GM12878 (cell line): ENCODE measurements around the gene COL27A1. TPM values are rescaled to one million over a fixed set of nuclear protein-coding genes. Genes with fewer than 3 reads are reported as not detected.

ENCODE experiments used
- ATAC-seq: fragments of 200-7000 bp; cut with Tn5 transposase; 3 replicates; pipeline ENCODE4 v1.9.1; 2020; ENCODE audit warnings: mild to moderate bottlenecking, moderate library complexity
- BruUV-seq: library from RNA; stranded (reverse); fragments of 400-500 nt; replicated peaks from 2 replicates; lab custom pipeline; 2021; lab: Mats Ljungman, UMichigan
- CTCF ChIA-PET: fragments of 300-600 bp; sonication (Branson Sonifier 250); formaldehyde crosslinking; extraction: SDS; loops from one replicate; lab custom pipeline; 2021; ENCODE audit warnings: inconsistent platforms; lab: Yijun Ruan, JAX
- POLR2A ChIA-PET: fragments of 350-600 bp; formaldehyde crosslinking; extraction: SDS; loops from one replicate; lab custom pipeline; 2021; ENCODE audit warnings: inconsistent platforms; lab: Charles Lee
- RAD21 ChIA-PET: fragments of 300-600 bp; sonication (Branson Sonifier 250); formaldehyde crosslinking; loops from one replicate; lab custom pipeline; 2023; ENCODE audit warnings: antibody characterized with exemption; ENCODE audit not compliant: unreplicated experiment; lab: Charles Lee
- SMC1A ChIA-PET: fragments of 300-600 bp; sonication (Branson Sonifier 250); formaldehyde crosslinking; loops from one replicate; lab custom pipeline; 2023; ENCODE audit not compliant: unreplicated experiment, uncharacterized antibody; lab: Charles Lee
- DNase-seq: peaks from one replicate; pipeline ENCODE4 v3.0.0-alpha.2; 2011; ENCODE audit warnings: low read depth, low spot score
- FAIRE-seq: peaks from 3 replicates; lab custom pipeline; 2011; peaks lifted over from hg19 to GRCh38; lab: Jason Lieb, UNC
- H2AFZ ChIP-seq: 2 replicates; pipeline ENCODE4 v1.6.0; 2011; ENCODE audit warnings: low read depth, low read length, control low read depth; ENCODE audit not compliant: control insufficient read depth
- H3K27ac ChIP-seq: 2 replicates; pipeline ENCODE4 v1.5.1; 2011; ENCODE audit warnings: control low read depth; ENCODE audit not compliant: control insufficient read depth, insufficient read depth
- H3K27me3 ChIP-seq, 2 experiments: replicated peaks in 1 of 2; 2 replicates each; pipeline versions ENCODE4 v1.6.0 to v1.6.1; 2011; ENCODE audit warnings: low read length in 1 of 2; ENCODE audit not compliant: control insufficient read depth in 2 of 2, insufficient read depth in 2 of 2
- H3K36me3 ChIP-seq, 2 experiments: 2 replicates each; pipeline ENCODE4 v1.5.1; 2011; ENCODE audit warnings: low read length in 1 of 2; ENCODE audit not compliant: control insufficient read depth in 2 of 2, insufficient read depth in 2 of 2
- H3K4me1 ChIP-seq: 2 replicates; pipeline ENCODE4 v1.6.1; 2011; ENCODE audit warnings: mild to moderate bottlenecking, low read length, moderate library complexity, mixed read lengths; ENCODE audit not compliant: control insufficient read depth, insufficient read depth
- H3K4me2 ChIP-seq: 2 replicates; pipeline ENCODE4 v1.6.0; 2011; ENCODE audit warnings: control low read depth; ENCODE audit not compliant: control insufficient read depth, insufficient read depth
- H3K4me3 ChIP-seq: fragments of 200-600 bp; sonication (generic); 2 replicates; pipeline ENCODE4 v1.5.1; 2016
- H3K79me2 ChIP-seq: 2 replicates; pipeline ENCODE4 v1.6.0; 2011; ENCODE audit warnings: low read length; ENCODE audit not compliant: control insufficient read depth, insufficient read depth
- H3K9ac ChIP-seq: 2 replicates; pipeline ENCODE4 v1.8.0; 2011; ENCODE audit warnings: low read length, control low read depth, mixed read lengths; ENCODE audit not compliant: control insufficient read depth, insufficient read depth
- H3K9me3 ChIP-seq: replicated peaks from 3 replicates; pipeline ENCODE4 v1.5.1; 2011; ENCODE audit warnings: mild to moderate bottlenecking, low read length; ENCODE audit not compliant: control insufficient read depth, insufficient read depth
- H4K20me1 ChIP-seq: 2 replicates; pipeline ENCODE4 v1.6.0; 2011; ENCODE audit not compliant: control insufficient read depth, insufficient read depth
- MTA2 ChIP-seq: fragments of 450-650 bp; IDR thresholded peaks from 2 replicates; pipeline ENCODE4 v1.6.1; 2016; ENCODE audit warnings: low read depth, mild to moderate bottlenecking, moderate library complexity
- MXI1 ChIP-seq: fragments of 150-350 bp; IDR thresholded peaks from 2 replicates; pipeline ENCODE4 v1.6.1; 2011; ENCODE audit warnings: low read depth, mild to moderate bottlenecking, inconsistent platforms, low read length, improper control_type of control experiment
- NFIC ChIP-seq: IDR thresholded peaks from 2 replicates; pipeline ENCODE4 v1.6.1; 2012; ENCODE audit warnings: low read depth, mild to moderate bottlenecking, inconsistent platforms, low read length, moderate library complexity
- PAX5 ChIP-seq: IDR thresholded peaks from 2 replicates; pipeline ENCODE4 v1.6.1; 2011; ENCODE audit warnings: low read depth, low read length, borderline replicate concordance
- SMAD1 ChIP-seq: fragments of 450-650 bp; IDR thresholded peaks from 2 replicates; pipeline ENCODE4 v1.6.1; 2018; ENCODE audit warnings: mild to moderate bottlenecking, low read depth; ENCODE audit not compliant: partially characterized antibody
- SMAD5 ChIP-seq: IDR thresholded peaks from 2 replicates; pipeline ENCODE4 v1.6.1; 2016; ENCODE audit warnings: antibody characterized with exemption, low read depth
- SMARCA5 ChIP-seq: fragments of 450-650 bp; IDR thresholded peaks from 2 replicates; pipeline ENCODE4 v1.6.1; 2017; ENCODE audit warnings: mild to moderate bottlenecking
- WGBS: methylation state at CpG from one replicate; pipeline ENCODE4 v1.1.6; 2016; ENCODE audit warnings: low lambda C conversion rate; ENCODE audit not compliant: insufficient replicate concordance, insufficient coverage; ENCODE audit errors: missing lambda C conversion rate; 5-methylcytosine and 5-hydroxymethylcytosine counted together
- in situ Hi-C: fragments of 300-500 bp; cut with MboI; formaldehyde crosslinking; loops from 9 replicates; pipeline ENCODE4 v1.14.3; 2018; ENCODE audit warnings: mixed read lengths
- intact Hi-C: fragments of 100-400 bp; cut with micrococcal nuclease; formaldehyde crosslinking; loops from one replicate; pipeline ENCODE4 v1.14.2; 2022; ENCODE audit not compliant: unreplicated experiment
- polyA plus RNA-seq, 11 experiments: library from polyadenylated mRNA; depleted of rRNA in 4 of 11; unstranded in 6 of 11; stranded (reverse) in 5 of 11; fragments of >200 nt; fragmentation: Nextera tagmentation in 4 of 11; fragmentation: Illumina TruSeq in 1 of 11; extraction: Ambion mirVana in 4 of 11; extraction: Trizol in 1 of 11; gene quantifications; 1 replicate in 1 of 11; 2 replicates in 10 of 11; pipeline versions ENCODE4 v1.2.1 to v1.2.3, GENCODE V29; 2011 to 2016; ENCODE audit warnings: inconsistent platforms in 2 of 11, missing spikeins in 2 of 11, low read depth in 1 of 11
- total RNA-seq, 4 experiments: library from RNA; depleted of rRNA in 3 of 4; stranded (reverse); fragments of >200 nt in 3 of 4; fragmentation: Illumina TruSeq in 1 of 4; extraction: Trizol in 1 of 4; gene quantifications; 2 replicates each; pipeline versions ENCODE4 v1.2.1 to v1.2.3, GENCODE V29; 2013 to 2021
- TF ChIP-seq, protein P1 (sequence below): fragments of 450-650 bp; IDR thresholded peaks from 2 replicates; pipeline ENCODE4 v1.6.1; 2017; ENCODE audit warnings: antibody characterized with exemption, mild to moderate bottlenecking, moderate library complexity
- TF ChIP-seq, protein P2 (sequence below): fragments of 450-650 bp; IDR thresholded peaks from 2 replicates; pipeline ENCODE4 v1.6.1; 2017; ENCODE audit warnings: mild to moderate bottlenecking, moderate library complexity
- TF ChIP-seq, protein P3 (sequence below), 3 experiments: IDR thresholded peaks in 2 of 3; conservative IDR thresholded peaks in 1 of 3; 2 replicates each; pipeline ENCODE4 v1.5.1; 2011; ENCODE audit warnings: low read depth in 3 of 3, low read length in 3 of 3, mild to moderate bottlenecking in 3 of 3, control low read depth in 2 of 3, moderate library complexity in 2 of 3, inconsistent platforms in 1 of 3, mixed read lengths in 1 of 3; ENCODE audit not compliant: control insufficient read depth in 2 of 3, insufficient read depth in 1 of 3; ENCODE audit errors: extremely low read depth in 1 of 3

Gene COL27A1
- total and polyA plus RNA-seq, 10 of the 15 experiments (the other 5 are each of a cell fraction or from before 2014, with no cell fraction given) = 0.10 TPM; not detected in 9

DNA sequence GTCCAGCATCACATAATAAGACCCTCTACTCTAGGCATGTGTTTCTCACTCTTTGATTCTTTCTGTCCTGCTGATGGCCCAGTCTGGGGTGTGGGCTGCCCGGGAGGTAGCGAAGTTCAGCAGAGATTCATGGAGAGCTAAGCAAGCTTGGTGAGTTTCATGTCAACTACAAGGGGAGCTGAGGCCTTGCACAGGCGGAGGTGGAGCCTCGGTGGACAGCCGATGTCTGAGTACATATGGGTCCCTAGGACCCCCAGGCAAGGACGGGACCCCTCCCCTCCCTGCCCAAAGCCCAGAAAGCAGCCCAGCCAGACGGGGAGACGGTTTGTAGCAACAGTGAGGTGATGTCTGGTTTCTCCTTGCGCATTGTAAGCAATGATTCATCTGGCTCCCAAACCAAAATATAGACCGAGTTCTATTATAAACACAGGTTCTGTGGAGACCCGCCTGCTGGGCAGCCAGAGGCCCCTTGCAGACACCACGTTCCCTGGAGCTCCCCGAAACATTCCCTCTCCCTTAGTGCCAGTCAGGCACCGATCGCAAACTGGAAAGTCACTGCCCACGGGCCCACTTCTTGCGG lies 45.5 kb downstream of the COL27A1 start:
- Histone ChIP-seq H4K20me1 (no peaks in the 10 kb centered on the region), H3K36me3 (no peaks in the 10 kb centered on the region), H3K9ac (no peak overlapping the region), H3K4me3 (no peak overlapping the region), H3K9me3 (no peaks in the 10 kb centered on the region), H3K27ac (no peak overlapping the region), H2AFZ (no peak overlapping the region), H3K4me2 (no peak overlapping the region), H3K79me2 (no peaks in the 10 kb centered on the region), H3K4me1 (no peaks in the 10 kb centered on the region), H3K27me3 (peaks cover 0 to 3% of the 10 kb centered on the region in 2 experiments; a peak in 3 of 4 replicates)
- no peak for DNase-seq
- WGBS = 25% methylated on average over 17 of the region's 17 CpGs
- no TSS peak for BruUV-seq
- CTCF ChIA-PET = no interaction called here
- TF ChIP-seq, protein P1, sequence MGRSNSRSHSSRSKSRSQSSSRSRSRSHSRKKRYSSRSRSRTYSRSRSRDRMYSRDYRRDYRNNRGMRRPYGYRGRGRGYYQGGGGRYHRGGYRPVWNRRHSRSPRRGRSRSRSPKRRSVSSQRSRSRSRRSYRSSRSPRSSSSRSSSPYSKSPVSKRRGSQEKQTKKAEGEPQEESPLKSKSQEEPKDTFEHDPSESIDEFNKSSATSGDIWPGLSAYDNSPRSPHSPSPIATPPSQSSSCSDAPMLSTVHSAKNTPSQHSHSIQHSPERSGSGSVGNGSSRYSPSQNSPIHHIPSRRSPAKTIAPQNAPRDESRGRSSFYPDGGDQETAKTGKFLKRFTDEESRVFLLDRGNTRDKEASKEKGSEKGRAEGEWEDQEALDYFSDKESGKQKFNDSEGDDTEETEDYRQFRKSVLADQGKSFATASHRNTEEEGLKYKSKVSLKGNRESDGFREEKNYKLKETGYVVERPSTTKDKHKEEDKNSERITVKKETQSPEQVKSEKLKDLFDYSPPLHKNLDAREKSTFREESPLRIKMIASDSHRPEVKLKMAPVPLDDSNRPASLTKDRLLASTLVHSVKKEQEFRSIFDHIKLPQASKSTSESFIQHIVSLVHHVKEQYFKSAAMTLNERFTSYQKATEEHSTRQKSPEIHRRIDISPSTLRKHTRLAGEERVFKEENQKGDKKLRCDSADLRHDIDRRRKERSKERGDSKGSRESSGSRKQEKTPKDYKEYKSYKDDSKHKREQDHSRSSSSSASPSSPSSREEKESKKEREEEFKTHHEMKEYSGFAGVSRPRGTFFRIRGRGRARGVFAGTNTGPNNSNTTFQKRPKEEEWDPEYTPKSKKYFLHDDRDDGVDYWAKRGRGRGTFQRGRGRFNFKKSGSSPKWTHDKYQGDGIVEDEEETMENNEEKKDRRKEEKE = no peak
- TF ChIP-seq, protein P2, sequence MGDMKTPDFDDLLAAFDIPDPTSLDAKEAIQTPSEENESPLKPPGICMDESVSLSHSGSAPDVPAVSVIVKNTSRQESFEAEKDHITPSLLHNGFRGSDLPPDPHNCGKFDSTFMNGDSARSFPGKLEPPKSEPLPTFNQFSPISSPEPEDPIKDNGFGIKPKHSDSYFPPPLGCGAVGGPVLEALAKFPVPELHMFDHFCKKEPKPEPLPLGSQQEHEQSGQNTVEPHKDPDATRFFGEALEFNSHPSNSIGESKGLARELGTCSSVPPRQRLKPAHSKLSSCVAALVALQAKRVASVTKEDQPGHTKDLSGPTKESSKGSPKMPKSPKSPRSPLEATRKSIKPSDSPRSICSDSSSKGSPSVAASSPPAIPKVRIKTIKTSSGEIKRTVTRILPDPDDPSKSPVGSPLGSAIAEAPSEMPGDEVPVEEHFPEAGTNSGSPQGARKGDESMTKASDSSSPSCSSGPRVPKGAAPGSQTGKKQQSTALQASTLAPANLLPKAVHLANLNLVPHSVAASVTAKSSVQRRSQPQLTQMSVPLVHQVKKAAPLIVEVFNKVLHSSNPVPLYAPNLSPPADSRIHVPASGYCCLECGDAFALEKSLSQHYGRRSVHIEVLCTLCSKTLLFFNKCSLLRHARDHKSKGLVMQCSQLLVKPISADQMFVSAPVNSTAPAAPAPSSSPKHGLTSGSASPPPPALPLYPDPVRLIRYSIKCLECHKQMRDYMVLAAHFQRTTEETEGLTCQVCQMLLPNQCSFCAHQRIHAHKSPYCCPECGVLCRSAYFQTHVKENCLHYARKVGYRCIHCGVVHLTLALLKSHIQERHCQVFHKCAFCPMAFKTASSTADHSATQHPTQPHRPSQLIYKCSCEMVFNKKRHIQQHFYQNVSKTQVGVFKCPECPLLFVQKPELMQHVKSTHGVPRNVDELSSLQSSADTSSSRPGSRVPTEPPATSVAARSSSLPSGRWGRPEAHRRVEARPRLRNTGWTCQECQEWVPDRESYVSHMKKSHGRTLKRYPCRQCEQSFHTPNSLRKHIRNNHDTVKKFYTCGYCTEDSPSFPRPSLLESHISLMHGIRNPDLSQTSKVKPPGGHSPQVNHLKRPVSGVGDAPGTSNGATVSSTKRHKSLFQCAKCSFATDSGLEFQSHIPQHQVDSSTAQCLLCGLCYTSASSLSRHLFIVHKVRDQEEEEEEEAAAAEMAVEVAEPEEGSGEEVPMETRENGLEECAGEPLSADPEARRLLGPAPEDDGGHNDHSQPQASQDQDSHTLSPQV = no peak
- TF ChIP-seq PAX5 = no peak
- no peak for TF ChIP-seq MXI1
- no peak for TF ChIP-seq SMAD1
- no peak for TF ChIP-seq NFIC
- TF ChIP-seq, protein P3, sequence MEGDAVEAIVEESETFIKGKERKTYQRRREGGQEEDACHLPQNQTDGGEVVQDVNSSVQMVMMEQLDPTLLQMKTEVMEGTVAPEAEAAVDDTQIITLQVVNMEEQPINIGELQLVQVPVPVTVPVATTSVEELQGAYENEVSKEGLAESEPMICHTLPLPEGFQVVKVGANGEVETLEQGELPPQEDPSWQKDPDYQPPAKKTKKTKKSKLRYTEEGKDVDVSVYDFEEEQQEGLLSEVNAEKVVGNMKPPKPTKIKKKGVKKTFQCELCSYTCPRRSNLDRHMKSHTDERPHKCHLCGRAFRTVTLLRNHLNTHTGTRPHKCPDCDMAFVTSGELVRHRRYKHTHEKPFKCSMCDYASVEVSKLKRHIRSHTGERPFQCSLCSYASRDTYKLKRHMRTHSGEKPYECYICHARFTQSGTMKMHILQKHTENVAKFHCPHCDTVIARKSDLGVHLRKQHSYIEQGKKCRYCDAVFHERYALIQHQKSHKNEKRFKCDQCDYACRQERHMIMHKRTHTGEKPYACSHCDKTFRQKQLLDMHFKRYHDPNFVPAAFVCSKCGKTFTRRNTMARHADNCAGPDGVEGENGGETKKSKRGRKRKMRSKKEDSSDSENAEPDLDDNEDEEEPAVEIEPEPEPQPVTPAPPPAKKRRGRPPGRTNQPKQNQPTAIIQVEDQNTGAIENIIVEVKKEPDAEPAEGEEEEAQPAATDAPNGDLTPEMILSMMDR (IDR thresholded peaks at IDR 0.05 in 2 of 3, conservative IDR thresholded peaks at IDR 0.05 in 1 of 3; ENCODE audit: control insufficient read depth in 2 of 3, extremely low read depth in 1 of 3, insufficient read depth in 1 of 3, low read depth in 3 of 3, low read length in 3 of 3) = no peak
- TF ChIP-seq MTA2 = no peak
- no peak for TF ChIP-seq SMAD5
- no peak for TF ChIP-seq SMARCA5
- no peak for FAIRE-seq
- ATAC-seq = no peak
- in situ Hi-C loops = no loop called here
- RAD21 ChIA-PET = no interaction called here
- POLR2A ChIA-PET = no interaction called here
- SMC1A ChIA-PET = no interaction called here
- intact Hi-C loops = no loop called here
